DOHH2 (cell line): Measurements from ENCODE around the gene ESRRB.

Experiments used
- H3F3A ChIP-seq: fragments of 200-600 bp; sonication (generic), shearing (Covaris generic); 2 replicates; pipeline ENCODE4 v1.6.0; 2016; ENCODE audit warnings: antibody characterized with exemption, mild to moderate bottlenecking; ENCODE audit not compliant: control insufficient read depth, insufficient read depth
- H3K27ac ChIP-seq: fragments of 200-600 bp; sonication (generic); 2 replicates; pipeline ENCODE4 v1.5.1; 2014; ENCODE audit warnings: low read depth, mild to moderate bottlenecking, low read length, moderate library complexity
- H3K27me3 ChIP-seq: fragments of 200-600 bp; sonication (generic); 2 replicates; pipeline ENCODE4 v1.6.1; 2014; ENCODE audit warnings: mild to moderate bottlenecking, low read length, mixed read lengths; ENCODE audit not compliant: control insufficient read depth
- H3K36me3 ChIP-seq: fragments of 200-600 bp; sonication (generic); 2 replicates; pipeline ENCODE4 v1.6.1; 2014; ENCODE audit warnings: mild to moderate bottlenecking, low read length, moderate library complexity, mixed read lengths; ENCODE audit not compliant: control insufficient read depth
- H3K4me1 ChIP-seq: fragments of 200-600 bp; sonication (generic); 2 replicates; pipeline ENCODE4 v1.6.1; 2014; ENCODE audit warnings: mild to moderate bottlenecking, low read length, mixed read lengths; ENCODE audit not compliant: control insufficient read depth
- H3K4me2 ChIP-seq: fragments of 200-600 bp; sonication (generic); 2 replicates; pipeline ENCODE4 v1.6.0; 2014; ENCODE audit warnings: mild to moderate bottlenecking, low read length, moderate library complexity
- H3K4me3 ChIP-seq: fragments of 200-600 bp; sonication (generic); 2 replicates; pipeline ENCODE4 v1.5.1; 2014; ENCODE audit warnings: mild to moderate bottlenecking, low read length, mixed read lengths
- H3K79me2 ChIP-seq: fragments of 200-600 bp; sonication (generic); 2 replicates; pipeline ENCODE4 v1.6.1; 2014; ENCODE audit warnings: mild to moderate bottlenecking, low read length, mixed read lengths; ENCODE audit not compliant: control insufficient read depth
- H3K9me2 ChIP-seq: fragments of 200-600 bp; sonication (generic); replicated peaks from 2 replicates; pipeline ENCODE4 v1.6.1; 2014; ENCODE audit warnings: mild to moderate bottlenecking, low read length, mixed read lengths; ENCODE audit not compliant: control insufficient read depth
- H3K9me3 ChIP-seq: fragments of 200-600 bp; sonication (generic); 2 replicates; pipeline ENCODE4 v1.6.1; 2014; ENCODE audit warnings: antibody characterized with exemption, low read length, mixed read lengths; ENCODE audit not compliant: control insufficient read depth, insufficient read depth
- H4K20me1 ChIP-seq: fragments of 200-600 bp; sonication (generic); 2 replicates; pipeline ENCODE4 v1.6.0; 2014; ENCODE audit warnings: low read depth, mild to moderate bottlenecking, antibody characterized with exemption, low read length, moderate library complexity; ENCODE audit not compliant: control insufficient read depth, insufficient read depth
- EZH2phosphoT487 ChIP-seq: fragments of 200-600 bp; sonication (generic); IDR thresholded peaks from 2 replicates; pipeline ENCODE4 v1.6.1; 2017; ENCODE audit warnings: borderline replicate concordance, mild to moderate bottlenecking, antibody characterized with exemption, low read length, moderate library complexity, mixed read lengths
- TF ChIP-seq, protein P1 (sequence below): fragments of 200-600 bp; sonication (generic); IDR thresholded peaks from one replicate; pipeline ENCODE4 v1.5.1; 2014; ENCODE audit warnings: antibody characterized with exemption, mild to moderate bottlenecking, low read depth, low read length; ENCODE audit not compliant: poor library complexity, severe bottlenecking

ESRRB gene

GRCh38 chr14:76375947-76376404, at the start of gene ESRRB:
TSS of gene ESRRB (plus strand) at chr14:76376137. CDS start at chr14:76376402, 265 bp downstream.
- Histone ChIP-seq H3K4me1 (no peaks in the 10 kb centered on the region), H3K9me2 (no peaks in the 10 kb centered on the region), H3K36me3 (no peaks in the 10 kb centered on the region), H3K9me3 (no peaks in the 10 kb centered on the region), H3K27me3 (peaks cover 8% of the 10 kb centered on the region), H4K20me1 (no peaks in the 10 kb centered on the region), H3K79me2 (no peaks in the 10 kb centered on the region), H3K4me3 (no peak within 1 kb of the TSS), H3K4me2 (no peak within 1 kb of the TSS), H3K27ac (no peak within 1 kb of the TSS), H3F3A (no peaks in the 10 kb centered on the region)
- TF ChIP-seq, protein P1, sequence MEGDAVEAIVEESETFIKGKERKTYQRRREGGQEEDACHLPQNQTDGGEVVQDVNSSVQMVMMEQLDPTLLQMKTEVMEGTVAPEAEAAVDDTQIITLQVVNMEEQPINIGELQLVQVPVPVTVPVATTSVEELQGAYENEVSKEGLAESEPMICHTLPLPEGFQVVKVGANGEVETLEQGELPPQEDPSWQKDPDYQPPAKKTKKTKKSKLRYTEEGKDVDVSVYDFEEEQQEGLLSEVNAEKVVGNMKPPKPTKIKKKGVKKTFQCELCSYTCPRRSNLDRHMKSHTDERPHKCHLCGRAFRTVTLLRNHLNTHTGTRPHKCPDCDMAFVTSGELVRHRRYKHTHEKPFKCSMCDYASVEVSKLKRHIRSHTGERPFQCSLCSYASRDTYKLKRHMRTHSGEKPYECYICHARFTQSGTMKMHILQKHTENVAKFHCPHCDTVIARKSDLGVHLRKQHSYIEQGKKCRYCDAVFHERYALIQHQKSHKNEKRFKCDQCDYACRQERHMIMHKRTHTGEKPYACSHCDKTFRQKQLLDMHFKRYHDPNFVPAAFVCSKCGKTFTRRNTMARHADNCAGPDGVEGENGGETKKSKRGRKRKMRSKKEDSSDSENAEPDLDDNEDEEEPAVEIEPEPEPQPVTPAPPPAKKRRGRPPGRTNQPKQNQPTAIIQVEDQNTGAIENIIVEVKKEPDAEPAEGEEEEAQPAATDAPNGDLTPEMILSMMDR, result no peak
- TF ChIP-seq EZH2phosphoT487, result no peak

DNA sequence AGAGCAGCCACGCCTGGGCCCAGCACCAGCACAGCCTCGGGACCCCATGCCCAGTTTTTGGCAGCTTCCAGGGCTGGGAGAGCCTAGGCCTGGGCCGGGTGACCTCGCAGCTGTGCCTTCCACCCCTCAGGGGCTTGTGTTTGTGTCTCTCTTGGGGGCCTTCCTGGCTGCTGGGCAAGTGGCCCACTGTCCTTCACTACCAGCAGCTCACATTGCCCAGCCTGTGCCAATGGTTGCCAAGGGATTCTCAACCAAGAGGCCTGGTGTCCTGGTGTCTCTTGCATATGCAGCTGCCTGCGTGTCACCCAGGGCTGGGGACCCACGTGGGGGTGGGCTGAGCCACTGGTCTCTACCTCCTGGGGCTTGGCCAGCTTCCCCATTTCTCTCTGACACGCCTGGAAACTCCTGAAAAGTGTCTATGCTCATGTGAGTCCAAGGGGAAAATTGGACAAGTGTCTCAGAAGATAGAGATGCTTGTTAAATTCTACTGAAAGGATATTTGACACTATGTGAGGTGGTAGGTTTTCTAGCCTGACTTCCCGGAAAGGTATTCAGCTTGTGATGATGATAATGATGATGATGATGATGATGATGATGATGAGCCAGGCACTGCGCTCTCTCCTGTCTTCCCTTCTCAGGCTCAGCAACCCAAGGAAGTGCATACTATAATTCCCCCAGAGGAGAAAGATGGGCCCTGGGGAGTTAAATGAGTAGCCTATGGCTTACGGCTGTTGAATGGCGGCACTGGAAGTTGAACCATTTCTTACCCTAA, 48.8 kb upstream of the ESRRB start:
- TF ChIP-seq, protein P1, result no peak
- TF ChIP-seq EZH2phosphoT487, result no peak

DNA sequence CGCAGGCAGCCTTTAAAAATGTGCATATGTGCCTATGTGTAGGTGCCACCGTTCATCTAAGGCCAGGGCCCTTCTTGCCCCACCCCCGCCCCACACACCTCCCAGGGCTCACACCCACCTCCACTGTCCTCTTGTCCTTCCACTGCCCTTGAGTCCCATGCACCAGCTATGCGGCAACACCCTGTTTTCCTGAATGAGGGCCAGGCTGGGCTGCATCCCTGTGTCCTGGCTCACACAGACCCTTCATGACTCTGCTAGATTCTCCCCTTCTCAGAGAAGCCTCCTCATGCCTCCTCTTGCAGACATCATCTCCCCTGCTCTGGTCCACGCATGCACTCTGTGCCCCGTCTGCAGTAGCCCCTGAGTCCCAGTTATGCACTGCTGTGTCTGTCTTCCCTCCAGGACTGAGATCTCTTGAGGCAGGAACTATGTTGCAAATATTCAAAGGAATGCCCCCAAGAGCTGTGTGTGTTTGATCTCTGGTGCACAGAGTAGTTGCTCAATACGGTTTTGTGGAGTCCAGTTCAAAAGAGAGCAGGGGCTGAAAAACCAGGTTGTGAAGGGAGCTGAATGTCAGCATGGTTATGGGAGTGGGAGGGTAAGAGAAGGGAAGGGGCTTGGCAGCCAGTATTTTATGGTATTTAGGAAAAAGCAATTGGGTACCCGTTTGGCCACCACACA, 47.3 kb upstream of the ESRRB start:
- TF ChIP-seq, protein P1, result no peak
- TF ChIP-seq EZH2phosphoT487, result no peak
- Histone ChIP-seq H3K27ac (no peak overlapping the region), H3K4me3 (no peak overlapping the region), H4K20me1 (no peaks in the 10 kb centered on the region), H3K79me2 (no peaks in the 10 kb centered on the region), H3K4me1 (no peaks in the 10 kb centered on the region), H3K27me3 (peaks cover 19% of the 10 kb centered on the region), H3F3A (no peaks in the 10 kb centered on the region), H3K9me3 (no peaks in the 10 kb centered on the region), H3K36me3 (no peaks in the 10 kb centered on the region), H3K9me2 (no peaks in the 10 kb centered on the region), H3K4me2 (no peak overlapping the region)

More for the DNA sequence above, 48.8 kb upstream of the ESRRB start:
- Histone ChIP-seq H3K36me3 (no peaks in the 10 kb centered on the region), H3K4me3 (no peak overlapping the region), H4K20me1 (no peaks in the 10 kb centered on the region), H3K9me3 (no peaks in the 10 kb centered on the region), H3K4me1 (no peaks in the 10 kb centered on the region), H3F3A (no peaks in the 10 kb centered on the region), H3K27ac (no peak overlapping the region), H3K9me2 (no peaks in the 10 kb centered on the region), H3K27me3 (peaks cover 19% of the 10 kb centered on the region), H3K4me2 (no peak overlapping the region), H3K79me2 (no peaks in the 10 kb centered on the region)
